HFF-Myc (cell line): ENCODE results near the gene HOXC4.

Source experiments
- DNase-seq: peaks from one replicate; pipeline ENCODE4 v3.0.0-alpha.2; 2011; ENCODE audit warnings: low read depth; ENCODE audit errors: extremely low read depth
- H3K4me3 ChIP-seq: replicated peaks from 2 replicates; pipeline ENCODE4 v1.5.1; 2011; ENCODE audit warnings: low read depth, mild to moderate bottlenecking, control low read depth, low read length
- CTCF ChIP-seq: IDR thresholded peaks from 2 replicates; pipeline ENCODE4 v1.5.1; 2012; ENCODE audit warnings: mild to moderate bottlenecking, low read depth, low read length, control low read depth; ENCODE audit errors: missing control alignments

The HOXC4 gene

DNA sequence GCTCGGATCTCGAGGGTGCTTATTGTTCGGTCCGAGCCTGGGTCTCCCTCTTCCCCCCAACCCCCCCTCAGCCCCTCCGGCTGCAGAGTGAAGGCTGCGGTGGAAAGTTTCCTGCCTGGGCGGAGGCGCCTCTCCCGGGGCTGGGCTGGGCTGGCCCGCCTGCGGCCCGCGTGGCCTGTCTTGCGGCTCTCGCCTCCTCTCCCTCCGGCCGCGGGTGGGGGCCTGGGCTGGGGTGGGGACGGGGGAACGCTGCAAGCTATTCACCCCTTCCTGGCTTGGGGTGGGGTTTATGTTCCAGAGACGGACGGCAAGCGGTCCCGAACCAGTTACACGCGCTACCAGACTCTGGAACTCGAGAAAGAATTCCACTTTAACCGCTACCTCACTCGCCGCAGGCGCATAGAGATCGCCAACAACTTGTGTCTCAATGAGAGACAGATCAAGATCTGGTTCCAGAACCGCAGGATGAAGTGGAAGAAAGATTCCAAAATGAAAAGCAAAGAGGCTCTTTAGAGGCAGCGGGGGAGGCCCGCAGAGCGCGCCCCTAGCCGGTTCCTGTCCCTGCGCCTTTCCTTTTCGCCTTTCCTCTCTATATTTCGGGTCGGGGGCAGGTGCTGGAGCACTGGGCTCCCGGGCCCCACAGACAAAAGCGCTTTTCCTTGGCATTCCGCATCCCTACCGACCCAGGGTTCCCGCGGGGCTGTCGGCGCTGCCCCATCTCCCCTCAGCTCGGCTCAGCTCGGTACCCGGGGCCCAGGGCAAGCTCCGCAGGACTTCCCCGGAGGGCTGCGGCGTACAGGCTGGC is 19.5 kb upstream of the HOXC4 start:
- peak overlapping the region; percentile 34 for H3K4me3 ChIP-seq
- DNase-seq: no peak
- TF ChIP-seq CTCF: no peak

- DNase-seq: no peak
- H3K4me3 ChIP-seq: no peak overlapping the region
- TF ChIP-seq CTCF: no peak
Observed at GRCh38 chr12:54034785-54035310, 18.8 kb upstream of the HOXC4 start.

DNA sequence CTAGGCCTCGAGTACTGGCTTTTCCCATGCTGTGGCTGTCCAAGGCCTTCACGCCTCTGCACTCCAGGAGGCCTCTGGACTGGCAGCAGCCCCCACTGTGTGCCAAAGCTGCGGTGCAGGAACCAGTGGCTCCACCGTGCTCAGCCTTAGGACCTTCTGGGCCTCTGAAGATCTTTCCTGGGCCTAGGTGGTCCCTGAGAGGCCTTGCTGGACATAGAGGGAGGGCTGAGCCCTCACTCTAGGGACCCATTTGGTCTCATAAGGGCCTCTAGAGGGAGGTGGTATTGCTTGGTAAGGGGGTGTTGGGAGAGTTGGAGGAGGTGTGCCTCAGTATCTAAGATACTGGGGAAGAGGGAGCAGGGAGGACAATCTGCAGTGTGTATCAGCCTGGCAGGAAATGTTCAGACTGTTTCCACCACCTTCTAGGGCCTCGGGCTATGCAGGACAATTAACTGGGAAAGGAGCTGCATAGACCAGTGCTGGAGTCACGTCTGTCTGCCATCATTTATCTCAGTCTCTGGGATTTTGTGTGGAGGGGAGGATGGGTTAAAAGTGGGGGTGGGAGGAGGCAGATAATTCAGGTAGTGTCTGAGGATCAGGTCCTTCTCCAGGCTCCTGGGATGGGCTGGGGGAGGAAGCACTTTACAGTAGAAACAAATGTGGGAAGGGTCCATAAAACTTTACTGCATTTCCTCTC is 17.9 kb upstream of the HOXC4 start:
- no peak for TF ChIP-seq CTCF
- DNase-seq: no peak

GRCh38 chr12:54036620-54037359 is 16.8 kb upstream of the HOXC4 start:
- TF ChIP-seq CTCF: no peak
- H3K4me3 ChIP-seq: no peak overlapping the region
- no peak for DNase-seq

More for the DNA sequence above, 17.9 kb upstream of the HOXC4 start:
- no peak overlapping the region for H3K4me3 ChIP-seq

- no peak overlapping the region for H3K4me3 ChIP-seq
- DNase-seq: no peak
Observed at GRCh38 chr12:54037360-54038283, 16.0 kb upstream of the HOXC4 start.

More at GRCh38 chr12:54037360-54038283, 16.0 kb upstream of the HOXC4 start:
- TF ChIP-seq CTCF: no peak
